ENCODE data around the gene SPTBN2.

DNA sequence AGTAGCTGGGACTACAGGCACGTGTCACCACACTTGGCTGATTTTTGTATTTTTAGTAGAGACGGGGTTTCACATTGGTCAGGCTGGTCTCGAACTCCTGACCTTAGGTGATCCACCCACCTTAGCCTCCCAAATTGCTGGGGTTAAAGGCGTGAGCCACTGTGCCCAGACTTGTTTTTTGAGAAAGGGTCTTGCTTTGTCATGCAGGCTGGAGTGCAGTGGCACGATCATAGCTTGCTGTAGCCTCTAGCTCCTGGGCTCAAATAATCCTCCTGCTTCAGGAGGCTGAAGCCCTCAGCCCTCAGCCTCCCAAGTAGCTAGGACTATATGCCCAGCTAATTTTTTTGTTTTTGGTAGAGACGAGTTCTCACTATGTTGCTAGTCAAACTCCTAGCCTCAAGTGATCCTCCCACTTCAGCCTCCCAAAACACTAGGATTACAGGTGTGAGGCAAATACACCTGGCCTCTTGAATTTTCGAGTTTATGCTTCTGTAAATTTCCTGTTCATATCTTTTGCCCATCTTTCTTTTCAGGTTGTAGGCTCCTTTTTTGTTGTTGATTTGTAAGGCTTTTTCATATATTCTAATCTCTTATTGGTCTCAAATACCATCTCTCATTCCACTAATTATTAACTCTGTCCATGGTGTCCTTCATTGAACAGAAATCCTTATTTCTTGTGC is 47.9 kb downstream of the SPTBN2 start:
- TF ChIP-seq, protein P1, sequence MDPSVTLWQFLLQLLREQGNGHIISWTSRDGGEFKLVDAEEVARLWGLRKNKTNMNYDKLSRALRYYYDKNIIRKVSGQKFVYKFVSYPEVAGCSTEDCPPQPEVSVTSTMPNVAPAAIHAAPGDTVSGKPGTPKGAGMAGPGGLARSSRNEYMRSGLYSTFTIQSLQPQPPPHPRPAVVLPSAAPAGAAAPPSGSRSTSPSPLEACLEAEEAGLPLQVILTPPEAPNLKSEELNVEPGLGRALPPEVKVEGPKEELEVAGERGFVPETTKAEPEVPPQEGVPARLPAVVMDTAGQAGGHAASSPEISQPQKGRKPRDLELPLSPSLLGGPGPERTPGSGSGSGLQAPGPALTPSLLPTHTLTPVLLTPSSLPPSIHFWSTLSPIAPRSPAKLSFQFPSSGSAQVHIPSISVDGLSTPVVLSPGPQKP (IDR thresholded peaks at IDR 0.05; ENCODE audit: borderline replicate concordance, low read depth, low read length): no peak
- TF ChIP-seq, protein P2, sequence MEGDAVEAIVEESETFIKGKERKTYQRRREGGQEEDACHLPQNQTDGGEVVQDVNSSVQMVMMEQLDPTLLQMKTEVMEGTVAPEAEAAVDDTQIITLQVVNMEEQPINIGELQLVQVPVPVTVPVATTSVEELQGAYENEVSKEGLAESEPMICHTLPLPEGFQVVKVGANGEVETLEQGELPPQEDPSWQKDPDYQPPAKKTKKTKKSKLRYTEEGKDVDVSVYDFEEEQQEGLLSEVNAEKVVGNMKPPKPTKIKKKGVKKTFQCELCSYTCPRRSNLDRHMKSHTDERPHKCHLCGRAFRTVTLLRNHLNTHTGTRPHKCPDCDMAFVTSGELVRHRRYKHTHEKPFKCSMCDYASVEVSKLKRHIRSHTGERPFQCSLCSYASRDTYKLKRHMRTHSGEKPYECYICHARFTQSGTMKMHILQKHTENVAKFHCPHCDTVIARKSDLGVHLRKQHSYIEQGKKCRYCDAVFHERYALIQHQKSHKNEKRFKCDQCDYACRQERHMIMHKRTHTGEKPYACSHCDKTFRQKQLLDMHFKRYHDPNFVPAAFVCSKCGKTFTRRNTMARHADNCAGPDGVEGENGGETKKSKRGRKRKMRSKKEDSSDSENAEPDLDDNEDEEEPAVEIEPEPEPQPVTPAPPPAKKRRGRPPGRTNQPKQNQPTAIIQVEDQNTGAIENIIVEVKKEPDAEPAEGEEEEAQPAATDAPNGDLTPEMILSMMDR (conservative IDR thresholded peaks at IDR 0.05; ENCODE audit: low read depth, low read length): no peak
